ENCODE results near the gene MALRD1.

The MALRD1 gene

GRCh38 chr10:19048489-19048888 lies at the start of gene MALRD1:
Gene MALRD1 (plus strand): TSS chr10:19048801. CDS start chr10:19048939, 138 bp downstream.
- Mint-ChIP-seq H3K9me3 (peaks cover 5 to 6% of the 10 kb centered on the region in 2 donors), H3K27me3 (no peaks in the 10 kb centered on the region), H3K4me1 (no peaks in the 10 kb centered on the region), H3K36me3 (no peaks in the 10 kb centered on the region), H3K4me3 (no peak within 1 kb of the TSS), H3K27ac (no peak within 1 kb of the TSS)
- no peak for DNase-seq
- no peak for ATAC-seq (replicated peaks)

- H3K4me1 Mint-ChIP-seq, result peaks cover 0 to 4% of the 10 kb centered on the region in 2 donors
Measured at GRCh38 chr10:19003341-19003740, 45.3 kb upstream of the MALRD1 start.

GRCh38 chr10:19012111-19012510 lies 36.5 kb upstream of the MALRD1 start:
- H3K36me3 Mint-ChIP-seq, result no peaks in the 10 kb centered on the region
- no peak overlapping the region for H3K4me3 Mint-ChIP-seq
- no peaks in the 10 kb centered on the region for H3K27me3 Mint-ChIP-seq
- DNase-seq, result no peak
- H3K9me3 Mint-ChIP-seq, result peaks cover 4 to 5% of the 10 kb centered on the region in 2 donors
- ATAC-seq (replicated peaks), result no peak
- no peak overlapping the region for H3K27ac Mint-ChIP-seq
- H3K4me1 Mint-ChIP-seq, result no peaks in the 10 kb centered on the region

More at GRCh38 chr10:19003341-19003740, 45.3 kb upstream of the MALRD1 start:
- no peak overlapping the region for H3K4me3 Mint-ChIP-seq
- peaks cover 3 to 8% of the 10 kb centered on the region in 2 donors for H3K9me3 Mint-ChIP-seq
- H3K36me3 Mint-ChIP-seq, result no peaks in the 10 kb centered on the region
- peak in 1 of 2 donors; percentile 39 for ATAC-seq (replicated peaks)
- no peak overlapping the region for H3K27ac Mint-ChIP-seq
- no peaks in the 10 kb centered on the region for H3K27me3 Mint-ChIP-seq
- DNase-seq, result no peak

- no peak for DNase-seq
Measured at GRCh38 chr10:19014034-19014433, 34.6 kb upstream of the MALRD1 start.

GRCh38 chr10:19014498-19014897 lies 34.1 kb upstream of the MALRD1 start:
- Mint-ChIP-seq H3K27me3 (no peaks in the 10 kb centered on the region), H3K36me3 (no peaks in the 10 kb centered on the region), H3K9me3 (peaks cover 0 to 5% of the 10 kb centered on the region in 2 donors), H3K4me1 (no peaks in the 10 kb centered on the region), H3K4me3 (no peak overlapping the region), H3K27ac (no peak overlapping the region)
- no peak for ATAC-seq (replicated peaks)
- no peak for DNase-seq

More at GRCh38 chr10:19014034-19014433, 34.6 kb upstream of the MALRD1 start:
- Mint-ChIP-seq H3K9me3 (peaks cover 0 to 5% of the 10 kb centered on the region in 2 donors), H3K36me3 (no peaks in the 10 kb centered on the region), H3K27ac (peak overlapping the region; percentile 7), H3K4me3 (no peak overlapping the region), H3K4me1 (no peaks in the 10 kb centered on the region), H3K27me3 (no peaks in the 10 kb centered on the region)
- ATAC-seq (replicated peaks), result no peak

GRCh38 chr10:19017116-19017890 lies 31.3 kb upstream of the MALRD1 start:
- ATAC-seq (replicated peaks) (no peak), DNase-seq (no peak)
- H3K27ac Mint-ChIP-seq, result no peak overlapping the region
- H3K9me3 Mint-ChIP-seq, result peaks cover 0 to 5% of the 10 kb centered on the region in 2 donors
- H3K36me3 Mint-ChIP-seq, result no peaks in the 10 kb centered on the region
- no peaks in the 10 kb centered on the region for H3K27me3 Mint-ChIP-seq
- no peak overlapping the region for H3K4me3 Mint-ChIP-seq
- H3K4me1 Mint-ChIP-seq, result no peaks in the 10 kb centered on the region

- Mint-ChIP-seq H3K27me3 (no peaks in the 10 kb centered on the region), H3K4me1 (no peaks in the 10 kb centered on the region), H3K27ac (no peak overlapping the region), H3K9me3 (peaks cover 0 to under 1% of the 10 kb centered on the region in 2 donors), H3K4me3 (no peak overlapping the region), H3K36me3 (no peaks in the 10 kb centered on the region)
- ATAC-seq (replicated peaks), result no peak
- DNase-seq, result no peak
Measured at GRCh38 chr10:19021162-19021561, 27.4 kb upstream of the MALRD1 start.

GRCh38 chr10:19024611-19025010 lies 24.0 kb upstream of the MALRD1 start:
- Mint-ChIP-seq H3K4me1 (no peaks in the 10 kb centered on the region), H3K27me3 (no peaks in the 10 kb centered on the region), H3K27ac (no peak overlapping the region), H3K9me3 (no peaks in the 10 kb centered on the region), H3K4me3 (no peak overlapping the region), H3K36me3 (no peaks in the 10 kb centered on the region)
- DNase-seq (no peak), ATAC-seq (replicated peaks) (no peak)

- no peaks in the 10 kb centered on the region for H3K27me3 Mint-ChIP-seq
- H3K4me1 Mint-ChIP-seq, result no peaks in the 10 kb centered on the region
- H3K27ac Mint-ChIP-seq, result no peak overlapping the region
Measured at GRCh38 chr10:19031763-19032162, 16.8 kb upstream of the MALRD1 start.

GRCh38 chr10:19033741-19034140 lies 14.9 kb upstream of the MALRD1 start:
- Mint-ChIP-seq H3K9me3 (no peaks in the 10 kb centered on the region), H3K27ac (no peak overlapping the region), H3K4me1 (no peaks in the 10 kb centered on the region), H3K27me3 (no peaks in the 10 kb centered on the region), H3K4me3 (no peak overlapping the region), H3K36me3 (no peaks in the 10 kb centered on the region)
- DNase-seq, result no peak
- no peak for ATAC-seq (replicated peaks)

More at GRCh38 chr10:19031763-19032162, 16.8 kb upstream of the MALRD1 start:
- H3K4me3 Mint-ChIP-seq, result no peak overlapping the region
- H3K9me3 Mint-ChIP-seq, result no peaks in the 10 kb centered on the region
- ATAC-seq (replicated peaks), result no peak
- no peak for DNase-seq
- no peaks in the 10 kb centered on the region for H3K36me3 Mint-ChIP-seq

GRCh38 chr10:19041171-19041570 lies 7.4 kb upstream of the MALRD1 start:
- no peak for DNase-seq
- no peak overlapping the region for H3K4me3 Mint-ChIP-seq
- ATAC-seq (replicated peaks), result no peak
- no peaks in the 10 kb centered on the region for H3K4me1 Mint-ChIP-seq
- H3K9me3 Mint-ChIP-seq, result peaks cover 0 to 2% of the 10 kb centered on the region in 2 donors
- no peak overlapping the region for H3K27ac Mint-ChIP-seq
- no peaks in the 10 kb centered on the region for H3K36me3 Mint-ChIP-seq
- no peaks in the 10 kb centered on the region for H3K27me3 Mint-ChIP-seq

GRCh38 chr10:19043431-19043830 lies 5.2 kb upstream of the MALRD1 start:
- H3K27ac Mint-ChIP-seq, result no peak overlapping the region
- H3K27me3 Mint-ChIP-seq, result no peaks in the 10 kb centered on the region
- peaks cover 0 to 2% of the 10 kb centered on the region in 2 donors for H3K9me3 Mint-ChIP-seq
- H3K4me1 Mint-ChIP-seq, result no peaks in the 10 kb centered on the region
- ATAC-seq (replicated peaks) (no peak), DNase-seq (no peak)
- no peaks in the 10 kb centered on the region for H3K36me3 Mint-ChIP-seq
- no peak overlapping the region for H3K4me3 Mint-ChIP-seq

- H3K27ac Mint-ChIP-seq, result no peak overlapping the region
- DNase-seq, result no peak
- H3K27me3 Mint-ChIP-seq, result no peaks in the 10 kb centered on the region
- peaks cover 0 to 3% of the 10 kb centered on the region in 2 donors for H3K9me3 Mint-ChIP-seq
- no peaks in the 10 kb centered on the region for H3K36me3 Mint-ChIP-seq
- no peak for ATAC-seq (replicated peaks)
- H3K4me1 Mint-ChIP-seq, result no peaks in the 10 kb centered on the region
- no peak overlapping the region for H3K4me3 Mint-ChIP-seq
Measured at GRCh38 chr10:19046679-19047078, 1.9 kb upstream of the MALRD1 start.

GRCh38 chr10:19048891-19049290 lies 290 bp downstream of the MALRD1 start:
- DNase-seq (no peak), ATAC-seq (replicated peaks) (no peak)
- H3K9me3 Mint-ChIP-seq, result peaks cover 5 to 6% of the 10 kb centered on the region in 2 donors
- H3K27me3 Mint-ChIP-seq, result no peaks in the 10 kb centered on the region
- H3K4me1 Mint-ChIP-seq, result no peaks in the 10 kb centered on the region
- H3K27ac Mint-ChIP-seq, result no peak overlapping the region
- no peak overlapping the region for H3K4me3 Mint-ChIP-seq
- H3K36me3 Mint-ChIP-seq, result no peaks in the 10 kb centered on the region

- Mint-ChIP-seq H3K4me1 (no peaks in the 10 kb centered on the region), H3K4me3 (no peak overlapping the region), H3K36me3 (no peaks in the 10 kb centered on the region), H3K27ac (no peak overlapping the region), H3K27me3 (no peaks in the 10 kb centered on the region), H3K9me3 (peaks cover 5 to 8% of the 10 kb centered on the region in 2 donors)
- no peak for ATAC-seq (replicated peaks)
- no peak for DNase-seq
Measured at GRCh38 chr10:19049567-19049966, 966 bp downstream of the MALRD1 start.

Data from stimulated activated naive B cell treated with anti-CD40 and anti-IgM and Interleukin-4, amounts not matched to agents 10 μg/mL and 1 μg/mL and 100 μg/mL, for 72 hours (primary cell).